GM12891 (cell line): ENCODE results near the gene CDH4.

Experiments
- POLR2A ChIP-seq: IDR thresholded peaks from 2 replicates; pipeline ENCODE4 v1.6.1; 2011; ENCODE audit warnings: low read depth, low read length, control low read depth
- POLR2AphosphoS5 ChIP-seq: IDR thresholded peaks from 2 replicates; pipeline ENCODE4 v1.6.1; 2011; ENCODE audit warnings: low read depth, low read length, control low read depth
- TAF1 ChIP-seq: IDR thresholded peaks from 2 replicates; pipeline ENCODE4 v1.6.1; 2011; ENCODE audit warnings: low read depth, low read length, control low read depth

GRCh38 chr20:61541537-61541936 lies 289.5 kb downstream of the CDH4 start:
- no peak for TF ChIP-seq POLR2A
- no peak for TF ChIP-seq POLR2AphosphoS5
- TF ChIP-seq TAF1 = no peak
